Measurements from ENCODE around the gene PROSER3. TPM values are rescaled to one million over a fixed set of nuclear protein-coding genes. Genes with fewer than 3 reads are reported as not detected.

PROSER3 gene
- polyA plus RNA-seq, 1 donor (not counting 4 experiments of a cell fraction or from before 2014, with no cell fraction given), result 5.5 TPM

DNA sequence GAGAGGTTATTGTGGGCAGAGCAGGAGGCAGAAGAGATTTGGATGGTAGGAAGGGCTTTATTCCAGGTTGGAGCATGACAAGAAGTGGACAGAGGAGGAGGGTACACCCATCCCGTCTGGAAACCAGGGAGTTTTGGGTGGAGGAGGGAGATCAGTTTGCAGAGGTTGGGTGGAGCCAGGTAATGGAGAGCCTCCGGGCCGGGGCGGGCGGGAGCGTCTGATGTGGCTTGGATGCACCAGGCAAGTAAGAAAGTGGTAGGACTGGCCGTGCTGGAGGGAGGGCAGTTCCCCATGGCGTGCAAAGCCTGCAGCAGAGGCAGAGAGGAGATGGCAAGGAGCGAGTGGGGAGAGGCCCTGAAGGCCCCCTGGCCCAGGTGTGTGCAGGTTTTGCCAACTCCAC, 26.6 kb upstream of the PROSER3 start:
- Histone ChIP-seq H2AFZ (ENCODE audit: control insufficient read depth, low read length) (no peak overlapping the region), H3K36me3 (ENCODE audit: control insufficient read depth in 2 of 2, extremely low read depth in 1 of 2, insufficient read depth in 2 of 2, low read length in 2 of 2) (peaks cover 61 to 71% of the 10 kb centered on the region in 2 experiments), H3K9me1 (ENCODE audit: control insufficient read depth, extremely low read depth, insufficient read depth, low read length) (no peaks in the 10 kb centered on the region), H3K27me3 (ENCODE audit: control insufficient read depth, extremely low read depth, insufficient read depth, low read length) (no peaks in the 10 kb centered on the region), H4K20me1 (ENCODE audit: control insufficient read depth, extremely low read depth, insufficient read depth, low read length) (peaks cover 3% of the 10 kb centered on the region), H3K9ac (ENCODE audit: control insufficient read depth, extremely low read depth, insufficient read depth, low read length) (no peak overlapping the region), H3K79me2 (ENCODE audit: control insufficient read depth, insufficient read depth, low read length) (peaks cover 2% of the 10 kb centered on the region), H3K4me2 (ENCODE audit: control insufficient read depth, extremely low read depth, insufficient read depth, low read depth, low read length) (no peak overlapping the region), H3K27ac (ENCODE audit: control insufficient read depth, insufficient read depth, low read length) (no peak overlapping the region), H3K4me3 (ENCODE audit: control insufficient read depth in 2 of 3, extremely low read depth in 1 of 3, insufficient read depth in 2 of 3, low read depth in 1 of 3, low read length in 3 of 3) (no peak overlapping the region), H3K9me3 (ENCODE audit: control insufficient read depth, low read depth, low read length) (no peaks in the 10 kb centered on the region), H3K4me1 (ENCODE audit: control insufficient read depth, extremely low read depth, insufficient read depth, low read length) (no peaks in the 10 kb centered on the region)
- DNase-seq (ENCODE audit: low read depth, low spot score), result no peak
- no peak for FAIRE-seq
- dilution Hi-C loops (cut with MboI; ENCODE audit: extremely low pct_ligation_motif_present, low sequenced_read_pairs), result no loop called here
- no peak for TF ChIP-seq EZH2 (IDR thresholded peaks at IDR 0.05; ENCODE audit: low read length)
- TF ChIP-seq, protein P1, sequence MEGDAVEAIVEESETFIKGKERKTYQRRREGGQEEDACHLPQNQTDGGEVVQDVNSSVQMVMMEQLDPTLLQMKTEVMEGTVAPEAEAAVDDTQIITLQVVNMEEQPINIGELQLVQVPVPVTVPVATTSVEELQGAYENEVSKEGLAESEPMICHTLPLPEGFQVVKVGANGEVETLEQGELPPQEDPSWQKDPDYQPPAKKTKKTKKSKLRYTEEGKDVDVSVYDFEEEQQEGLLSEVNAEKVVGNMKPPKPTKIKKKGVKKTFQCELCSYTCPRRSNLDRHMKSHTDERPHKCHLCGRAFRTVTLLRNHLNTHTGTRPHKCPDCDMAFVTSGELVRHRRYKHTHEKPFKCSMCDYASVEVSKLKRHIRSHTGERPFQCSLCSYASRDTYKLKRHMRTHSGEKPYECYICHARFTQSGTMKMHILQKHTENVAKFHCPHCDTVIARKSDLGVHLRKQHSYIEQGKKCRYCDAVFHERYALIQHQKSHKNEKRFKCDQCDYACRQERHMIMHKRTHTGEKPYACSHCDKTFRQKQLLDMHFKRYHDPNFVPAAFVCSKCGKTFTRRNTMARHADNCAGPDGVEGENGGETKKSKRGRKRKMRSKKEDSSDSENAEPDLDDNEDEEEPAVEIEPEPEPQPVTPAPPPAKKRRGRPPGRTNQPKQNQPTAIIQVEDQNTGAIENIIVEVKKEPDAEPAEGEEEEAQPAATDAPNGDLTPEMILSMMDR (optimal IDR thresholded peaks at IDR 0.05 in 1 of 3, IDR thresholded peaks at IDR 0.05 in 1 of 3, conservative IDR thresholded peaks at IDR 0.05 in 1 of 3; ENCODE audit: extremely low read depth in 1 of 3, insufficient read depth in 2 of 3, low read length in 3 of 3), result no peak

DNA sequence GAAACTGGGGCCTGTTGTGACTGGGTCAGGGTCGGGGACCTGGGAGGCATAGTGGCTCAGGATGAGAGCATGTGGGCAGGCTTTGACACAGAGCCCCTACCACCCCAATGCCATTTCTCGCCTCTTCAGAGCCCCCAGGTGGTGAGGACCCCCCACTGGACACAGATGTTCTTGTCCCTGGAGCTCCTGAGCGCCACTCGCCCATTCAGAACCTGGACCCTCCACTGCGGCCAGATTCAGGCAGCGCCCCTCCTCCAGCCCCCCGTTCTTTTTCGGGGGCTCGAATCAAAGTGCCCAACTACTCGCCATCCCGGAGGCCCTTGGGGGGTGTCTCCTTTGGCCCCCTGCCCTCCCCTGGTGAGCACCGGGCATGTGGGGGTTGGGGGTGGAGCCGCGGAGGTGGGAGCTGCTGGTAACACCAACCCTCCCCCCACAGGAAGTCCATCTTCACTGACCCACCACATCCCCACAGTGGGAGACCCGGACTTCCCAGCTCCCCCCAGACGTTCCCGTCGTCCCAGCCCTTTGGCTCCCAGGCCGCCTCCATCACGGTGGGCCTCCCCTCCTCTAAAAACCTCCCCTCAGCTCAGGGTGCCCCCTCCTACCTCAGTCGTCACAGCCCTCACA, 26.1 kb upstream of the PROSER3 start:
- H4K20me1 ChIP-seq (ENCODE audit: control insufficient read depth, extremely low read depth, insufficient read depth, low read length), result peaks cover 6% of the 10 kb centered on the region
- no peak overlapping the region for H3K4me3 ChIP-seq (ENCODE audit: control insufficient read depth in 2 of 3, extremely low read depth in 1 of 3, insufficient read depth in 2 of 3, low read depth in 1 of 3, low read length in 3 of 3)
- H3K4me1 ChIP-seq (ENCODE audit: control insufficient read depth, extremely low read depth, insufficient read depth, low read length), result no peaks in the 10 kb centered on the region
- dilution Hi-C loops (cut with MboI; ENCODE audit: extremely low pct_ligation_motif_present, low sequenced_read_pairs), result no loop called here
- TF ChIP-seq EZH2 (IDR thresholded peaks at IDR 0.05; ENCODE audit: low read length), result no peak
- TF ChIP-seq, protein P1 (optimal IDR thresholded peaks at IDR 0.05 in 1 of 3, IDR thresholded peaks at IDR 0.05 in 1 of 3, conservative IDR thresholded peaks at IDR 0.05 in 1 of 3; ENCODE audit: extremely low read depth in 1 of 3, insufficient read depth in 2 of 3, low read length in 3 of 3), result no peak
- H3K27ac ChIP-seq (ENCODE audit: control insufficient read depth, insufficient read depth, low read length), result no peak overlapping the region
- FAIRE-seq, result no peak
- H3K36me3 ChIP-seq (ENCODE audit: control insufficient read depth in 2 of 2, extremely low read depth in 1 of 2, insufficient read depth in 2 of 2, low read length in 2 of 2), result peaks cover 64 to 74% of the 10 kb centered on the region in 2 experiments
- H2AFZ ChIP-seq (ENCODE audit: control insufficient read depth, low read length), result no peak overlapping the region
- H3K9me1 ChIP-seq (ENCODE audit: control insufficient read depth, extremely low read depth, insufficient read depth, low read length), result no peaks in the 10 kb centered on the region
- no peaks in the 10 kb centered on the region for H3K9me3 ChIP-seq (ENCODE audit: control insufficient read depth, low read depth, low read length)
- DNase-seq (ENCODE audit: low read depth, low spot score), result no peak
- no peak overlapping the region for H3K9ac ChIP-seq (ENCODE audit: control insufficient read depth, extremely low read depth, insufficient read depth, low read length)
- H3K4me2 ChIP-seq (ENCODE audit: control insufficient read depth, extremely low read depth, insufficient read depth, low read depth, low read length), result no peak overlapping the region
- no peaks in the 10 kb centered on the region for H3K27me3 ChIP-seq (ENCODE audit: control insufficient read depth, extremely low read depth, insufficient read depth, low read length)
- H3K79me2 ChIP-seq (ENCODE audit: control insufficient read depth, insufficient read depth, low read length), result peaks cover 2% of the 10 kb centered on the region

Measured in keratinocyte (primary cell).